Measurements from ENCODE around the gene TENT5C.

Gene TENT5C

DNA sequence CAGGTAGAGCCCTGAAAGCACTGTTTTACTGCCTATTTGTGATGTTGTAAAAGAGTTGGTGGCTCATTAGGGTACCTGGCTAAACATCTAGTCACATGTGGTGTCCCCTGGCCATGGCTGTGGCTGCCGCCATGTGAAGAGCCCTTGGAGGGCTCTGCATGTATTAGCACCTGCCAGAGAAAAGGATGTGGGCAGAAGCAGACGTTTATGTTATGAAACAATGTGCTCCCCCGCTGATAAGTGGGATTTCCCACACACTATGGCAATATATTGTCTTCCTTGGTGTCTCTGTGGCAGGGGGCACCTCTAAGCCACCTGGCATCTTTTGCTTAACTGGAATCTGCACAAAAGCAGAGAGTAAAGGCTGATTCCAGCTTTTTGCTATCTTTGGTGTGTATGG lies 9.6 kb downstream of the TENT5C start:
- peak; percentile 22 for DNase-seq

DNA sequence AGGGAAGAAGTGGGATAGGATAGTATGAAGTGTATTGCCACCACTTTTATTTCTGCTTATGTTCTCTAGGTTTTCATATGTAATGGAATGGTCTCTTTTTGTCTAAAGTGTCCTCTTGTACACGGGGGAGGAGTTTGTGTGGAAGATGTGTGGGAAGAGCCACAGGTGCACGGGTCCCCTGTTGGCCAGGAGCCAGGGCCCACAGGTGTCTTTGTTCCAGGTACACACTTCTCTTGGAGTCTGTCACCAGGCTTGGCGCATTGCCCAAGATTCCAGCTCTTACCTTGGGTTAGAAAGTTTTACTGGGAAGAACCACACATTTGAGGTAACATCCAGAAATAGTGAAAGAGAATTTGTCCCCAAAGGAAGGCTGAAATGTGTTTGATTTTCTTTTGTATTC lies 10.5 kb downstream of the TENT5C start:
- no peak for DNase-seq

DNA sequence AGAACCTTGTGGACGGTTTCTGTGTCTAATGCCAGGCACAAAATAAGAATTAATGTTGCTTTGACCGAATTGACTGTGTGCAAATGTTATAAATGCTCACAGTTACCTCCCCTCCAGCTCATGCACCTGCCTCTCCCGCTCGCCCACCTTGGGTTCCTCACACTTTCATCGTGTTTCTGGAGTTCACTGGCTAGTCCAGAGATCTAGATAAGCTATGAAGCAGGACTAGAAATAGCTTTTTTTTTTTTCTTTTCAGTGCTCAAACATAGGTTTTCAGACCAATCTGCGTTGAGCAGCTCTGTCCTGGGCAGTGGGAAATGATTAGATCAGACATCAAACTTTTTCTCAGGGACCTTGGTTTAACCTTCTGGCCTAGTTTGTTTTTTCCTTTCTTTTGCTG lies 11.1 kb downstream of the TENT5C start:
- DNase-seq, result no peak

DNA sequence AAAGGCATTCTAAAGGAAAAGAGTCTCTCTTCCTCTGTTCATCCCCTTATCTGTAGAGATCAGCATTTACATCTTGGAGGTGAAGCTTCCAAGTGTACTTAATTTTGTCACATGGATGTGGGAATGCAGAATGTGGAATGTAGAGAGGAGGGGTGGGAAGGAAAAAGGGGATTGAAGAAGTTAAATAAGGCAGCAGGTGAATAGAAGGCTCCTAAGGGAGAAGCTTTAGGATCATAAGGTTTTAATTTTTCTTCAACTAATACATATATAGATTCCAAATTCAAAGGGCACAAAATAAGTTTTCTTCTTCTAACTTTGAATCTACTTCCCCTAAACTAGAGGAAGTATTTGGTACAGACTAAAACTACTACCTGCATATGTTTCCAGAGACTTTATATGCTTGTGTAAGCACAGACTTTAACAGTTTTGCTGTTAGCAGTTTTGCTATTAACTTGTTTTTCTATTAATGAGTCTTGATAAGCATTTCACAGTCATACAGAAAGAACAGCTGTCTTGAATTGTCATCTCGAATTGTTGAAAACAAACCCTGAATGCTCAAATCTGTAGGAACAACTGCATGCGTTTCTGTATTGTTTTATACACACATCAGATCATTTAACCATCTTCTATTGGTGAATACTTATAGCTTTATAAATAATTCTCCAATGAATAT lies 12.7 kb downstream of the TENT5C start:
- DNase-seq, result no peak

DNA sequence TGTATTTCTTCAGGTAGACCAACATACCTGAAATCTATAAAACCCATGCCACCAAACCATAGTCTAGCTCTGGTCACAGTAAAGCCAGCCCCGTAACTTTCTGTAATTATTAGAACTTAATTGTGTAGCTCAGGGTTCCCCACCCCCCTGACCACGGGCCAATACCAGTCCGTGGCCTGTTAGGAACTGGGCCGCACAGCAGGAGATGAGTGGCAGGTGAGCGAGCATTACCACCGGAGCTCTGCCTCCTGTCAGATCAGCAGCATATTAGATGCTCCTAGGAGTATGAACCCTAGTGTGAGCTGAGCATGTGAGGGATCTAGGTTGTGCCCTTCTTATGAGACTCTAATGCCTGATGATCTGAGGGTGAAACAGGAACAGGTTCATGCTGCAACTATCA lies 14.6 kb downstream of the TENT5C start:
- no peak for DNase-seq

DNA sequence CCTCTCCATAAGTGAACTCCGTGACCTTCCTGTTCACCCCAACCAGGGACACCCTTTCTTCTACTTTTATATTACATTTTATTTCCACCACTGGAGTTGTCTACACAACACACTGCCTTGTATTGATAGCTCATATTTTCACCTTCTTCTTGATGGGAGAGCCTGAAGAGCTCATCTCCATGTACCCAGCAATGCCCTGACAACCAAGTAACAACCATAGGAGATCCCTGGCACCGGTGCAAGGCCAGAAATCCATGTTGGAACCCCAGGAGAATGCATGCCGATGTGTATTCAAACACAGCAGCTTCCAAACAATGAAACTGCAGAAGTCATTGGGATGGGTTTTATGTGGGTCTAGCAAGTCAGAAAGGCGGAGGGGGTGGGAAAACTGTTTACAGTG lies 15.5 kb downstream of the TENT5C start:
- no peak for DNase-seq

DNA sequence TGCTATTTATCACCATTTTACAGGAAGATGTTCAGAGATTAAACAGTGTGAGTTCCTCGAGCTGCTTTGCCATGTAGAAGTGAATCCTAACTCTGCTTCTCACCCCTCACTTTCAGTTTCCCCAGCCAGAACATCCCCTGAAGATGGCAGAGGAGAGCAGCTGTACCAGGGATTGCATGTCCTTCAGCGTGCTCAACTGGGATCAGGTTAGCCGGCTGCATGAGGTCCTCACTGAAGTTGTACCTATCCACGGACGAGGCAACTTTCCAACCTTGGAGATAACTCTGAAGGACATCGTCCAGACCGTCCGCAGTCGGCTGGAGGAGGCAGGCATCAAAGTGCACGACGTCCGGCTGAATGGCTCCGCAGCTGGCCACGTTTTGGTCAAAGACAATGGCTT lies 16.9 kb downstream of the TENT5C start:
- DNase-seq, result no peak

DNA sequence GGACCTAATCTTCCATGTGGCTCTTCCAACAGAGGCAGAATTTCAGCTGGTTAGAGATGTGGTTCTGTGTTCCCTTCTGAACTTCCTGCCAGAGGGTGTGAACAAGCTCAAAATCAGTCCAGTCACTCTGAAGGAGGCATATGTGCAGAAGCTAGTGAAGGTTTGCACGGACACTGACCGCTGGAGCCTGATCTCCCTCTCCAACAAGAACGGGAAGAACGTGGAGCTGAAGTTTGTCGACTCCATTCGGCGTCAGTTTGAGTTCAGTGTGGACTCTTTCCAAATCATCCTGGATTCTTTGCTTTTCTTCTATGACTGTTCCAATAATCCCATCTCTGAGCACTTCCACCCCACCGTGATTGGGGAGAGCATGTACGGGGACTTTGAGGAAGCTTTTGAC lies 17.3 kb downstream of the TENT5C start:
- no peak for DNase-seq

DNA sequence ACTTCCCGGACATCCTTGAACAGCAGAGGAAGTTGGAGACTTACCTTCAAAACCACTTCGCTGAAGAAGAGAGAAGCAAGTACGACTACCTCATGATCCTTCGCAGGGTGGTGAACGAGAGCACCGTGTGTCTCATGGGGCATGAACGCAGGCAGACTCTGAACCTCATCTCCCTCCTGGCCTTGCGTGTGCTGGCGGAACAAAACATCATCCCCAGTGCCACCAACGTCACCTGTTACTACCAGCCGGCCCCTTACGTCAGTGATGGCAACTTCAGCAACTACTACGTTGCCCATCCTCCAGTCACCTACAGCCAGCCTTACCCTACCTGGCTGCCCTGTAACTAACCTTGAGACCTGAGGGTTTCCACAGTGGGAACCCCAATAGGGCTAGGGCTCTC lies 17.9 kb downstream of the TENT5C start:
- DNase-seq, result no peak

DNA sequence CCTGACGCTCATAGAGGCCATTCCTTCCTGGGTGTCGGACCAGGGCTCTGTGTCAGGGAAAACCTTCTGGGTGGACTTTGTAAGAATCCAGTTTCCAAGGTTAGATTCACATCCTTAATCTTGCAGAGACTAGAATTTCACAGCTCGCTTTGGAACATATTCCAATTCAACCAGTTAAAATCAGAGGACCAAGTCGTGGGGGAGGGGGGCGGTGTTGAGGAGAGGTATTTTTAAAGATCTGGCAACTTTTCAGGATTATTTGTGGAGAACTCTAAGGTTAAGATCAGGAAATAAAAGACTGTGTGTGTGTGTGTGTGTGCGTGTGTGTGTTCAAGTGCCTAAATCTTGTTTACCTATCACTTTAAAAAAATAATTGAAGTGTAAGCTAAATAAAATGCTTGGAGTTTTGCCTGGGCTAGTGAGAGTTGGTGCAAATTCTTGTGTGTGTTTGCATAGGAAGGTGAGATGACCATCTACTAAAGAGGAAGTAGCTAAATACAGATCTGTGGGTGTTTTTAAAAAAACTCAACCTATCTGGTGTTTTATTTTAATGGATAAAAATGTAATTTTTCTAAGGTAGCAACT lies 21.8 kb downstream of the TENT5C start:
- DNase-seq, result no peak

DNA sequence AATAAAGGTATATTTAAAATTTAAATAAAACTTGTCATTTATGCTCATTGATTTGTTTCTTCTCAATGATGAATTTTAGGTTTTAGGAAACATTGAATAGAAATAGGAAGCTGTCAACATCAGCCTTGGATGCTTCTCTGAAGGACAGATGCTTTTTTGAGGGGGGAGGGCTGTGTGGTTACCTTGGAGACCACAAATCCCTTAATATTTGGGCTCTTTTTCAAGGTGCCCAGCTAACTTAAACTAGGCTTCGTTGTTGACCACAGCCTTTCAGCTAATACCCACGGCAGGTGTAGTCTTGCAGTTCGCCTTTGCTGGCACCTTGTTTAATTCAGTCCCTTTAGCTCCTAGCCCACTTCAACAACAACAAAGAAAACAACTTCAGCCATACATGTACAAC lies 22.5 kb downstream of the TENT5C start:
- DNase-seq, result no peak

DNA sequence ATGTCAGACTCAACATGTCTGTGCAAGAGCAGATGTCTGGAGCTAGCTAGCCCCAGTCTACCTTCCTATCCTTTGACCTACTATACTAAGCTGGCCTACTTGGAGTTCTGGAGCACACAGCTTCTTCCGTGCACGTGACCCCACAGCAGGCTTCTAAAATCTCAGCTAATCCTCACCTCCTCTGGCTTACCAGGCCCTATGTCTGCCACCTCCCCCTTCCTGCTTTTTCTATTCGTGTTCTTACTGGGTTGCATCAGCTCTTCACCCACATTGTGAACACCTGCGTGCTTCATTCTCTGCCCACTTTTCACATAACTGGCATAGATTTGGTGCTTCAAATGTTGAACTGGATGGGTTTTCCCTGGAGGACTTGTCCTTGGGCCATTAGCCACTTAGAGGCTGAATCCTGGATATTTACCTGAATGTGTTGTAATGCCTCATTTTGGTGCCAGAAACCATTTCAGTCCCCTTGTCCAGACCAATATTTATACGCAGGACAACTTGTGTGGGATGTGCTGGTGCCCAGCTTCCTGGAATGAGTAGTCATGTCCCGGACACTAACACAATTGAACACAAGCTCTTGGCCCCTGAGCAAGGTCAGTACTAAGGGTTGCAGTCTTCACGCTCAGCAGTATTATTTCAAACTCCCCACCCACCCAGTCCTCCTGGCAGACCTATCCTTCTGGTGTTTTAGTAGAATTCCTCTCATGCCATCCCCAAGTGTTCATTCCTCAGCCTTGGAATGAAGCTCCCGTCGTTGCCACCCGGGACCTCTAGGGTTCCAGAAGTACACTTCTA lies 24.0 kb downstream of the TENT5C start:
- no peak for DNase-seq

DNA sequence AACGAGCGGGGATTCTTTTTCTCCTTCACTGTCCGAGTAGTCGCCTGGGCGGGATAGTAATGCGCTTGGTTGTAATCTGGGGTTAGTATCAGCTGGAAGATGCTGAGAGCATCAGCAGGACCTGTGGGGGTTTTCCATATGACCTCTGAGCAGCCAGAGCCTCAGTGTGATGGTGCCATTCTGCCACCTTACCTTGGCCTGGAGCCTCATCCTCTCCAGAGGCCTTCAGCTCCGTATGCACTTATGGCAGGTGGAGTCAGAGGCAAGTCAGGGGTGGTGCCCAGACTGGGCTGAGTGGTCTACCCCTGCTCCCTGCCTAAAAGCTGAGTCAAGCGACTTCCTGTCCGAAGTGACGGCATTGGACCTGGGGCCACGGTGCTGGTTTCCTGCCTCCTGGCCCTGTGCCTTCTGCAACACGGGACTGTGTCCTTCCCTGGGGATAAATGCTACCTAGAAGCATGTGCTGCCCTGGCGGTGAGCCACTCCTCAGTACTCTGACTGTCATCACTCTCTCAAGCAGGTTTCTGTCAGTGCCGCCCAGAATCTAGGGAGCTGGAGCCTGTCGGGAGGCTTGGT lies 24.7 kb downstream of the TENT5C start:
- no peak for DNase-seq

DNA sequence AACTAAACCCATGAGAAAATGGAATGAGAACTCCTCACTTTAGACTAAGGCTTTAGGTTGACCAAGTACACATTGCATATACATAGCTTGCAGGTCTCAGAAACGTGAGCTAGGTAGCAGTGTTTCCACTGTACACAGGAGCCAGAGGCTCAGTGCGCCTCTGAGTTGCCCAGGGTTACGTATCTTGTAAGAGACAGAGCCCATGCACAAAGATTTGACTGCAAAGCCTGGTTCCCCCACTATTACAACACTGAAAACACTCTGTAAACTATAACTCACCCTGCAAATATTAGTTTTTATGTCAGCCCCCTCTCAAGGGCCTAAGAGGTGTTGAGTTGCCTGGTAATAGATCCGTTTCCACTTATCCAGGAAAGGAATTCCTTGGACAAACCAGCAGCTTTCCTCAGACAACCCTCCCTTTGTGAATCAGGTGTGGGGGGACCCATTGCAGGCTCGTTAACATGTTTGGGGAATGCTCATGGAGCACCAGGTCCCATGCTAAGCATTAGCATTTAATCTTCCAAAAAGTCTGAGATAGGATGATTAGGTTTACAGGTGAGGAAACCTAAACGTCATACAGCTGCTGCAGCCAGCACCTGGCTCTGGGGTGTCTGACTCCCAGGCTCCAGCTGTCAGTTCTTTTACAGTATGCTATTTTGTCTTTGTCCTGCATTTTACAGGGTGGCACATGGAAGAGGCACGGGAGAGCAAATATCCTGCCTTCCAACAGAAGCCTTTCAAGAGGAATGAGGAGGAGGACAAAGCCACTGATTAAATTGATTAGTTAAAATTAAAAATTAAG lies 25.7 kb downstream of the TENT5C start:
- DNase-seq, result no peak

DNA sequence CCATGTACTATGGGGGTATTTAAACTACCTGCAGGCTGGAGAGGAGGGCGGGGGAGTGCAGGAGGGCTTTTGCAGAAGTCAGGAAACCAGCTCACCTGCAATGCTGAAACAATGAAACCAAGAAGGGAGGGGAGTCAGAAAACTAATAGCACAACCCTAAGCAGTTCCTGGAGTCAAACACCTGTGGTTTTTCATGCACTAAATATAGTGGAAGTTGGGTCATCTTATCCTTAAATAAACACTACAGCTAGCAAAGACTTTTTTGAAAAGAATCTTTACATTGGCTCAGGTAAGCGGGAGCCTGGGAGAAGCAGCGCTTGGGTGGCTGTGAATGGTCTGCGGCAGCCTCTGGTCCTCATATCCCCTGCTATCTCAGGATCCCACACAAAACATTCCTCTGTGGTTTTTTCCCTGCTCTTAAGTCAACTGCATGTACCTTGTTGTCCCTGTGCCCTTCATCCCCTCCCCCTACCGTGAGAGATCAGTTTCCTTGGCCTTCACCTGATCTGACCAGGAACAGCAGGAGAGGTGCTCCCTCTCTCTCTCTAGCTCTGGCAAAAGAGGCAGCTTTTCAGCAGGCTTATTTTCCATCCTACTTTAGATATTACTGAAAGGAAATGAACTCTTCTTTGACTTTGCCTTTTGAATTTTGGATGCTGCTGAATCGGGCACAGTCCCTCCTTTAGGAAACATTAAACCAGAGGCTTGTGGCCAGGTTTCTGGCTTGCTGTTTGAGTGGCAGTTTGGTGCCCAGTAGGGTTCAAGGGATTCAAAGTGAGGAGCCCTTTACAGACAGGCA lies 26.6 kb downstream of the TENT5C start:
- no peak for DNase-seq

DNA sequence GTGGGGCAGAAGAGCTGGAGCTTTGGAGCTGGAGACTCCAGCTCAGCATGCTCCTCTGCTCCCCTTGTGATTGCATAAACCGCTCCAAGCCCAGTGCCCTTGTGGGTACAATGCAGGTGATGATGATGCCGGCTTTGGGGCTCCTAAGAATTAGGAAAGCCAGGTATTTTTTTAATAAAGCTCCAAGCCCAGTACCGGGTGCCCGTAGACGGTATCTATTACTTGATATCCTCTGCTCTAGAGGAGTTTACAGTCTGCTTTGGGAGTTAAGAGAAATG lies 27.2 kb downstream of the TENT5C start:
- DNase-seq, result no peak

DNA sequence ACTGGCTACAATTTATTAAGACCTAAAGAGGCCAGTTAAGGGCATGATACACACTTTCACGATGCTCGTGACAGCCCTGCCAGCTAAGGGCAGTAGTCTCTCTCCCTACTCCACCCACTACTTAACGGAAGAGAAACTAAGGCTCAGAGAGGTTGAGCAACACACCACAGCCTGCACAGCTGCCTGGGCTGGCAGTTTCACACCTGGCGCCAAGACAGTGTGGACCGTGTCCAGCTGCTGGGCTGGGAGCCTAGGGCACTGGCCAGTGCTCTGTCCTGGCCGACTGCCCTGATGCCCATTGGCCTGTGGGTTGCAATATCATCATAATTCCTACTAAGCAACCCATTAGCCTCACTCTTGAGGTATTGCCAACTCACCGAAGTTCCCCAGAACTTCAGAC lies 27.6 kb downstream of the TENT5C start:
- no peak for DNase-seq

DNA sequence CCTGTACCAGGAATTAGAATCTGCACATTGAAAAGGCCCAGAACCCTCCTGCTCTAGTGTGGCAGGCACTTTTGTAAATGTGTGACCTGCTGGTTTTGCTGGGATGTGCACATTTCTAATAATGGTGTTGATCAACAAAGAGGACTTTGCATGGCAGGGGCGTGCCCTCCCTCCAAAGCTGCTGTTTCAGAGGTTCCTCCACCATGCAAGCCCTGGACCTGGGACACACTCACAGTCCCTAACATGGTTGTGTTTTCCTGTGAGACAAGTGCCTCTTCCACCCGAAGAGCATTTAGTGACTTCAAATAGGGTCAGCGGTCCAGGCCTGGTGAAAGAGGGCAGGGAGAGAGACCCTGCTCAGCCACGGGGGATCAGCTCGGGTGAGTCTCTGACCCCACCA lies 28.1 kb downstream of the TENT5C start:
- DNase-seq, result no peak

DNA sequence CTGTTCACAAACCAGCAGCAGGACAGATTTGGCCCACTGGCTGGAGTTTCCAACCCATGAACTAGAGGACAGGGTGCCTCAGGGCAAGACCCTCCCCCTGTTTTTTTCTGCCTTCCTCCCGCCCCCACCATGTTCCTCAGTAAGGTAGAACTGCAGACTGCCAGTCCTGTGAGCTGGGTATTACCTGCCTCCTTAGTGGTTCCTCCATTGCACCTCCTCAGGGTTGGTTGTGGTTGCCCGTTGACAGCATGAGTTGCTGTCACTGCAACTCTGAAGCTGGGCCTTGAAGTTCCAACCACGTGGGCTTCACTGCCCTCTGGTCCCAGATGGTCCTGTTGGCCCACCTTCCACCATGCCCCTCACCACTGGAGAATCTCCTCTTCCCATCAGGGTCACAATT lies 28.8 kb downstream of the TENT5C start:
- no peak for DNase-seq

DNA sequence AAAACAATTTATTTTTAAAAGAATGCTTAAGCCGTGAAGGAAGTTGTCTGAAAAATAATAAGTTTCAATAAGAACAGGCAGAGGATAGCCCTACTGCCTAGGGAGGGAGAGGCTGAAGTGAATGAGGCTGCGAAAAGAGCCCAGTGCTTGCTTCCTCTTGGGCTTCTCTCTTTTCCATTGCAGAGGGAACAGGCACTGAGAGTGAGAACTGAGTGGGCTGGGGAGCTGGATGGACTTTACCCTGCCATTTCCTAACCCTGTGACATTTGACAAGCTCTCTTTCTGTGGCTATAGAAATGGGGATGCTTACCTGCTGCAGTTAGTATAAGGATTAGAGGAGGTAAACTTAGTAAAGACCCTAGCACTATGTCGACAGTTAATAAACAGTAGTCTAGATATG lies 30.0 kb downstream of the TENT5C start:
- DNase-seq, result no peak

DNA sequence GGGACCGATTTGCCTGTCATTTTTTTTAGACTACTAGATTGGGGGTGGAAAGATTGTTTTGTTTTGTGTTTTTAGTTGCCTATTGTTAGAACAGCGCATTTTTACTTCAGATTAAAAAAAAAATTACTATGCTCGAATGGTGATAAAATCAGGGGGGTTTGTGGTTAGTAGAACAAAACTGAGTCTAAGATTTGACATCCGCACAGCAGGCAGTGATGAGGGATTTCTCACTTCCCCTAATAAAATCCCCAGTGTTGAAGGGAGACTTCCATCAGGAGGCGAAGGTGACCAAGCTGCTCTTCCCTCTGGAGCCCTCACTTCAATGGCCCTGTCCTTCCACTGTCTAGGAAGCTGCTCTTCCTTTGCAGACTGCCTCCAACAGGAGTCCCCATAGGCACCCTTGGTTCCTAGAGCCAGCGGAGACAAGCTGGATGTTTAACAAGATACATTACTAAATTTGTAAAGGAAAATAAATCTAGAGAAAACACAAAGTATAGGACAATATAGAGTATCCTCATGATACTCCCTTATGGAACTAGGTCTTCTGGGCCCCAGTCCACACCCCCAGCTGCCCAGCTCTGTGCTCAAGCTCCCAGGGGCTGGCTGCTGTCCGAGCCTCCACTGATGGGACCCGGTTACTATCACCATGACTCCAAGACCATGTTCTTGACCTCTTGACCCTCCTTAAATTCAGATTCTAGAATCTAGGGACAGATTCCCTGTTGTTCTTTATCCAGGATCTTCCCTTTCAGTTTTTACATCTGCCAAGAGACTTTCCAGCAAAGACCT lies 31.0 kb downstream of the TENT5C start:
- DNase-seq, result no peak

DNA sequence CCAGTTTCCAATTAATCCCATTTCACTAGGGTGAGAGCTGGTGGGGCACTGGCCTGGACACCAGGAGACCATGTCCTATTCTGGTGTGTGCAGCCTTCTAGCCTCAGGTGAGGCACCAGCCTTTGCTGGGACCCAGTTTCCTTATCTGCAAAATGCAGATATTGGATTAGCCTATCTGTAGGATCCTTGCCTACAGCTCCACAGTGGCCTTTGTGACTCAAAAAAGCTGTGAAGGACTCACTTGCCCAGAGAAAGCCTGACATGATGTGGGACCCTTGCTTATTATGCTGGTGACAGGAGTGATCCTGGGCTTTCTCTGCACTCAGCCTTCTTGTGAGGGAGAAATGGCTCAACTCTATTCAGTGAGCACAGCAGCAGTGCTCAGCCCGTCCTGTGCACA lies 32.3 kb downstream of the TENT5C start:
- no peak for DNase-seq
